ENCODE measurements around the gene MAPRE2.

Gene MAPRE2

DNA sequence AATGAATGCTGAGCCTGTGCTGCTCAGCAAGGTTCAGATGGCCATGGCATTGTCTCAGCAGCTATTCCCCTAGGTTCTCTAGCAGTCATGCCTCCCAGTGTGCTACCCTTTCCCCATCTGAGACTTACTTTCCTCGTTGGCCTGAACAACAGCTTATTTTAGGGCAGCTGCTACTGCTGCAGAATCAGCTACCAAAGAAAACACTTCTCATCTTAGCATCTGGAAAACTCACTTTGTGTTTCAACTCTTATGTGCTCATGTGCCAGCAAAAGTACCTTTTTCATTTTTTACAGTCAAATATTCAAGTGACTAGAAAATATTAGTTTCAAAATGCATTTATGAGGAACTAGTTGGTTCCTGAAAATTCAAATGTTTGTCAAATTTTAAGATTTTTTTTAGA is 139.2 kb downstream of the MAPRE2 start:
- DNase-seq (ENCODE audit: low read depth in 1 of 2, low spot score in 1 of 2): no peak
- TF ChIP-seq JUND (IDR thresholded peaks at IDR 0.05; ENCODE audit: low read depth): no peak
- in situ Hi-C loops (cut with HindIII; ENCODE audit: low pct_unique_long_range_greater_than_20kb, low sequenced_read_pairs): no loop called here

DNA sequence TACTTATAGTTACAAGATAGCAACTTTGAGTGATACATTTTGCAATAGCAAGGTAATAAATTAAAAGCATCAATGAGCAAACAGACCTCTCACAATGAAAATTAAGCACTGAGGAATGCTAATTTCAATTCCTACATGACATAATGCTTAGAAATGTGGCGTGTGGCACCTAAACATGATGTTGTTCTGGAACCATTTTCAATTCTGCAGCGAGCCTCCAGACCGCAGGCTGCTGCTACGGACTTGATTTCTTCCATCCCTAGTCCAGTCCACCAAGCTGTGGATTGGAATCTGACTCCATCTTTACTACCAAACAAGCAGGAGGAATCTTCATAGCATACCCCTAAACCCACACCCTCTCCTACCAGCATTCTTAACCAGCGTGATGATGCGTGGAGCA is 140.9 kb downstream of the MAPRE2 start:
- in situ Hi-C loops (cut with HindIII; ENCODE audit: low pct_unique_long_range_greater_than_20kb, low sequenced_read_pairs): no loop called here
- no peak for TF ChIP-seq JUND (IDR thresholded peaks at IDR 0.05; ENCODE audit: low read depth)
- DNase-seq (ENCODE audit: low read depth in 1 of 2, low spot score in 1 of 2): no peak

DNA sequence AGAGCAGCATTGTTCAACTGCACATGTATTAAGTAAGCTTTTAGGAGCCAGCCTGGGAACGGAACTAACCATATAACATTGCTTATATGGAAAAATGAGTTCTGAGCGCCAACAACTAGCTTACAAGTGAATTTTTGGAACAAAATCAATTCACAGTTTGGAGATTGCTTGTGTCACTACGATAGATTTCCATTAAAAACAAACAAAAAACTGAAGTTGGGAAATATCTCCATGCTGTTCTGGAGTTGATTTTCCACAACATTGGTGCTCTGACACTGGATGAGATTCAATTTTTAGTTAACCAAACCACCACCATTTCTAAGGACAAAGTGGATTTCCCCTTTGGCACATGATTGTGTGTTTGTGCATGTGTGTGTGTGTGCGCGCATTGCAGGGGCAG is 142.7 kb downstream of the MAPRE2 start:
- no peak for TF ChIP-seq JUND (IDR thresholded peaks at IDR 0.05; ENCODE audit: low read depth)
- no peak for DNase-seq (ENCODE audit: low read depth in 1 of 2, low spot score in 1 of 2)
- in situ Hi-C loops (cut with HindIII; ENCODE audit: low pct_unique_long_range_greater_than_20kb, low sequenced_read_pairs): no loop called here

DNA sequence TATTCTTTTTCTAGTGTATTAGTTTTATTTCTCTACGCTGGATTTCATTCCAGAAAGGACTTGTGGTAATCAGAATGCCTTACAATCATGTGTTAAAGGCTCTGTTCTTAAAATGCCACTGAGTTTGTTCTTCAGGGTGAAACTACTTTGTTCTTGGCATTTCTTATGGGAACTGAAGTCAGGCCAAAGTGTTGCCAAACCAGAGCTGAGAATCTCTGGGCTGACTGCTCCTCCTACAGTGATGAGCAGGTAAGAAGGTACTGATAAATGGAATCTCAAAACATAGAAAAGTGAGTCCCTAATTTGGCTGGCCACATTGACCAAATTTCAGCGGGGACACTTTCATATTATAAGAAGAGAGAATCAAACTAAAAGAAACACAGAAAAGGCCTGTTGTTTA is 144.6 kb downstream of the MAPRE2 start:
- DNase-seq (ENCODE audit: low read depth in 1 of 2, low spot score in 1 of 2): no peak
- in situ Hi-C loops (cut with HindIII; ENCODE audit: low pct_unique_long_range_greater_than_20kb, low sequenced_read_pairs): no loop called here
- TF ChIP-seq JUND (IDR thresholded peaks at IDR 0.05; ENCODE audit: low read depth): no peak

DNA sequence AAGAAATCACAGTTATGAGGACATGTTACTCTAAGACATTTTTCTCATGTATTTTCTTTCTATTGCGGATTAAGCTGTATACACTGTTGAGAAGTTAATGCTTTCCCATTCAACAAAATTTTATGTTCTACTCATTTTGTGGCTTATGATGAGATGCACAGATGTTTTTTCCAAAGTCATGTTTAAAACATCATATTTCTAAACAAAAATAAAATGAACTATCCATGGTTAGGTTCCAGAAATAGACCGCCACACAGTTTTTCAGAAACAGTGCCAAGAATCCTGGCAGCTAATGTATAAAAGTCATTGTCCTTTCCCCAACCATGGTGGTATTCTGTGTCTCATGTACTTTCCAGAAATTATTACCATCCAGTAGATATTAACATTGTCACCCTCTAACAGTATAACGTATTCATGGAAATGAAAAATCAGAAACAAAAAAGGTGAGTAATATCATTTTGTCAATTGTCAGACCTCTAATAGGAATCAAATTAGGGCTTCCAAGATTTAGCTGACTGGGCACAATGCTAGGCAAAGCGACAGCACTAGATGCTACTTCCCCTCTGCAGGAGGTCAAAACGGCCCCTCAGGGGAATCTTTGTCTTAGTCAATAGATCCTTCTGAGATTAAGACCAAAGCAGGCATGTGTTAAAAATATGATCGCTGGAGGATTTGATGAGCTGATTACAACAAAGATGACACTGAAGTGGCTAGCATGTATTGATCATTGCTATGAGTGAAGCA is 145.2 kb downstream of the MAPRE2 start:
- no peak for DNase-seq (ENCODE audit: low read depth in 1 of 2, low spot score in 1 of 2)
- TF ChIP-seq JUND (IDR thresholded peaks at IDR 0.05; ENCODE audit: low read depth): no peak
- in situ Hi-C loops (cut with HindIII; ENCODE audit: low pct_unique_long_range_greater_than_20kb, low sequenced_read_pairs): no loop called here

DNA sequence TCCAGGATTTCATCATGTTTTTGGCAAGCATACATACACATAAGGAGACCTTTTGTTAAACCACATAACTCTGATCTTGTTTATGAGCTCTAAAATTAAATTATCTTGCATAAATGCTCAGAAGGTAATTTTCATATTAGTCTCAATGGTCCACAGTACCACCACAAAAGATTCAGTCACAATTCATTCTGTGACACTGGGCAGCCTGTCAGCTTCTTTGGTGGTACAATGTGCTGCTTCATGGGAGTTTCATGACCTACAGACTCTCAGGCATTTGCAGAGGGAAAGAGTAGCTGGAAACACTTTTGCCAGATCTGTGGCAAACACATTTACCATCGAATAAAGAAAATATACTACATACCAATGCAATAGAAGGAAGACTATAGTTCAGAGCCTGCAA is 148.3 kb downstream of the MAPRE2 start:
- DNase-seq (ENCODE audit: low read depth in 1 of 2, low spot score in 1 of 2): no peak
- in situ Hi-C loops (cut with HindIII; ENCODE audit: low pct_unique_long_range_greater_than_20kb, low sequenced_read_pairs): no loop called here
- TF ChIP-seq JUND (IDR thresholded peaks at IDR 0.05; ENCODE audit: low read depth): no peak

DNA sequence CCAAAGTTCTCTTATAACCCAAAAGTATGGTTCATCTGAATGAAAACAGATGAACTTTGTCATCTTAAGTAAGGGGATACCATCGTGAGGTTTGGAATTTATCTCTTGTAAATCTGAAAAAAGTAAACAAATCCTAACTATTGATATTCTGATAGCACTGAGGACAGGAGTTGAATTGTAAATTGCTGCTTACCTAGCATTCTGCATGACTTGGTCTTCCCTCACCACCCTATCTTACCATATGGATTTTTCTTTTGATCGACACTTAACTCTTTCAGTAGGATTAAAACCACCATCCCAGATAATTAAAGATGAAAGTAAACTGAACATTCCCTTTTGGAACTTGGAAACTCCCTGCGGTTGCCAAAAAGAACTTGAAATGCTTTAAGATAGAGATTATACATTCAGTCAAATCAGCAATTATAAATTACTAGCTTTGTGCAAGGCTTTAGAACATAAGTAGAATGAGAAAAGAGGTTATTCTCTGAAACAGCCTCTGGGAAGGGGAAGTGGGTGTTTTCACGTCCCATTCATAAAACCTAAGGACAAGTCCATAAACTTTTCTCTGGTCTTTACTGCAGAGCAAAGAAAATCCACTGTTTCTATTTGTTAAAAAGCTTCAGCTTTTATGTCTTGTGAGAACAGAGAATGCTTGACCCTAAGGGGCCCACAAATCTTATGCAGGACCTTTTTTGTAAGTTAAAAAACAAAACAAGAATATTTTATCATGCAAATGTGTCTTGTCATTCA is 149.9 kb downstream of the MAPRE2 start:
- no peak for DNase-seq (ENCODE audit: low read depth in 1 of 2, low spot score in 1 of 2)
- TF ChIP-seq JUND (IDR thresholded peaks at IDR 0.05; ENCODE audit: low read depth): no peak
- in situ Hi-C loops (cut with HindIII; ENCODE audit: low pct_unique_long_range_greater_than_20kb, low sequenced_read_pairs): no loop called here

DNA sequence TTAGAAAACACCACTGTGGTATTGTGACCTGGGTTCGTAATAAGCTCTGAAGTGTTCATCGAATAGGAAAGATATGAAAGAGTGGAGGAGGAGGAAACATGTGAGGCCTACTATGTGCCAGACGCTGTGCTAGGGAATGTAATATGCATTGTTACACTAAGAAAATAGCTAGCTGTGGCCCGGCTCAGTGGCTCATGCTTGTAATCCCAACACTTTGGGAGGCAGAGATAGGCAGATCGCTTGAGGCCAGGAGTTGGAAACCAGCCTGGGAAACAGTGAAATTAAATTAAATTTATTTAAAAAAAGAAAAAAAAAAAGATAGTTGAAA is 150.4 kb downstream of the MAPRE2 start:
- no peak for TF ChIP-seq JUND (IDR thresholded peaks at IDR 0.05; ENCODE audit: low read depth)
- DNase-seq (ENCODE audit: low read depth in 1 of 2, low spot score in 1 of 2): no peak
- in situ Hi-C loops (cut with HindIII; ENCODE audit: low pct_unique_long_range_greater_than_20kb, low sequenced_read_pairs): no loop called here

DNA sequence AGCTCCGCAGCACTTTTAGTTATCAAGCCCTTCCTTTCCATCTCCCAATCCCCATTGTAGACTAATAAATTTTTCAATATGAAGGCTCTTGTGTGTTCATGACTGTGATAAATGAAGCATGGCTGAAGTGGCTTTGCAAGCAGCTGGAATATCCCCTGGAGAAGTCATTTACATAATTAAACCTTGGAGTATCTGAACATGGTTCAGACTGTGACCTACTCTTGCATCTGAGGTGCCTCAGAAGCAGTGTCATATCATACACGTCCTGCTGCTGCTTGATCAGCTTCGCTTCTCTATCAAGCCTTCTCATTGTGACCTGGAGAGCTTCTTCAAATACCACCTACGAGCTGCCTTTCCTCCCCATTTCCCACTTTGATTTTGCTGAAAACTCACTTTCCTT is 151.2 kb downstream of the MAPRE2 start:
- no peak for TF ChIP-seq JUND (IDR thresholded peaks at IDR 0.05; ENCODE audit: low read depth)
- in situ Hi-C loops (cut with HindIII; ENCODE audit: low pct_unique_long_range_greater_than_20kb, low sequenced_read_pairs): no loop called here
- DNase-seq (ENCODE audit: low read depth in 1 of 2, low spot score in 1 of 2): no peak

Data from T47D (cell line).